ENCODE data around the gene OBSCN.
"Not testable (repeated sequence)": the region's sequence is repeated elsewhere in the genome, so short reads cannot be mapped to it uniquely, and the experiment has no call there.

OBSCN gene

GRCh38 chr1:228264090-228264829 is 56.4 kb downstream of the OBSCN start:
- DNase-seq, result no peak

DNA sequence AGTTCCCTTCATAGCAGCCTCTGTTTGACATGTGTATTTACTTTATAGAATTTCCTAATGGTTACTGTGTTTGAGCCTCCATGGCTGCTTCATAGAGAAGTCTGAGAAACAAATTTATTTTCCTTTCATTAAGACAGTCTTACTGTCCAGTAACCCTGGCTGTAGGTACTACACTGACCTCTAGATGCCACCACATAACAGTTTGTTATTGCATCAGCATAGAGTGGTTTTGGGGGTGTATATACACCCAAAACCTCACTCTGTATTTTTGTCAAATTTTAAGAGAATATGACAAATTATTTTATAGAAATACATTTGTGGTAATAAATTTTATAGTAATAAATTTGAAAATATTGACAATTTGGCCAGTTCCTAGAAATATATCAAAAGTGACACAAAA is 57.3 kb downstream of the OBSCN start:
- DNase-seq, result no peak

- DNase-seq, result no peak
Observed at GRCh38 chr1:228267962-228268880, 60.4 kb downstream of the OBSCN start.

- no peak for DNase-seq
Observed at GRCh38 chr1:228268881-228269265, 61.0 kb downstream of the OBSCN start.

GRCh38 chr1:228269431-228269830 is 61.6 kb downstream of the OBSCN start:
- DNase-seq, result not testable (repeated sequence)

DNA sequence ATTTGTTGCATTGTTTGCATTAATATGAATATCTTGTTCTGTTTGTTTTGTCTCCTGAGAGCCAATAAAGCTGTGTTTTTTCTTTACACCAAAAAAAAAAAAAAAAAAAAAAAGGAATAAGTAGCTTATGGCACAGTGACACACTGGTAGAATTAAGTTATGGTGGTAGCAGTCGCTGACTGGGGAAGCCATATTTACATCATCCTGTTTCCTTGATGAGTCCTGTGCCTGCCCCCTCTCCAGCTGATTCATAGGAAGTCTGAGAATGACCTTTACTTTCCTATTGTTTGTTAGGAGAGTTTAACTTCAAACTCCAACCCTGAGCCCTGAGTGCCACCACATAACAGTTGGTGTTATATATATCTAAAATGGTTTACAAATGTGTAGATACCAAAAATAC is 62.2 kb downstream of the OBSCN start:
- DNase-seq, result no peak

- DNase-seq, result no peak
Observed at GRCh38 chr1:228271701-228272251, 63.9 kb downstream of the OBSCN start.

- no peak for DNase-seq
Observed at GRCh38 chr1:228272331-228272791, 64.5 kb downstream of the OBSCN start.

GRCh38 chr1:228272831-228273571 is 65.2 kb downstream of the OBSCN start:
- DNase-seq, result no peak

DNA sequence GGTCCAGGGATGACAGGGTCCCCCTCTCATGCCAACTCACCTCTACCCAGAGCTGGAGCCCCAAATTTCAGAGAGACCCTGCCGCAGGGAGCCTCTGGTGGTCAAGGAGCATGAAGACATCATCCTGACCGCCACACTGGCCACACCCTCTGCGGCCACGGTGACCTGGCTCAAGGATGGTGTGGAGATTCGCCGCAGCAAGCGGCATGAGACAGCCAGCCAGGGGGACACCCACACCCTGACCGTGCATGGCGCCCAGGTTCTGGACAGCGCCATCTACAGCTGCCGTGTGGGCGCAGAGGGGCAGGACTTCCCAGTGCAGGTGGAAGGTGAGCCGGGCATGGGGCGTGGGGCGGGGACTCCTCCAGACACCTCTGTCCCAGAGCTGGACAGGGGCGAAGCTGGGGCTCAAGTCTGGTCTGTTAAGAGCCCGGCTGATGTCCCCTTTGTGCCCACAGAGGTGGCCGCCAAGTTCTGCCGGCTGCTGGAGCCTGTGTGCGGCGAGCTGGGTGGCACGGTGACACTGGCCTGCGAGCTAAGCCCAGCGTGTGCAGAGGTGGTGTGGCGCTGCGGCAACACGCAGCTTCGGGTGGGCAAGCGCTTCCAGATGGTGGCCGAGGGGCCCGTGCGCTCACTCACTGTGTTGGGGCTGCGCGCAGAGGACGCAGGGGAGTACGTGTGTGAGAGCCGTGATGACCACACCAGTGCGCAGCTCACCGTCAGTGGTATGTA is 66.0 kb downstream of the OBSCN start:
- no peak for DNase-seq

GRCh38 chr1:228274452-228275178 is 66.8 kb downstream of the OBSCN start:
- no peak for DNase-seq

DNA sequence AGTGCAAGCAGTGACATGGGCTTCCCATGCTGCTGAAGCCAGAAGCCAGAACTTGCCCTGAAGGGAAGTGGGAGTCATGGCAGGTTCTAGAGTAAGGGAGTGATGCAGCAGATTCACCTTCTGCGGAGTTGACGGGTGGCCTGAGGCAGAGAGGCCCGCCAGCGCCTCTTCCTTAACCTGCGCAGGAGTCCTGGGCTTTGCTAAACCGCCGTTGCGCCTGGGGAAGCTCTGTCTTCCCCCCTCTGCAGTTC is 67.3 kb downstream of the OBSCN start:
- no peak for DNase-seq

DNA sequence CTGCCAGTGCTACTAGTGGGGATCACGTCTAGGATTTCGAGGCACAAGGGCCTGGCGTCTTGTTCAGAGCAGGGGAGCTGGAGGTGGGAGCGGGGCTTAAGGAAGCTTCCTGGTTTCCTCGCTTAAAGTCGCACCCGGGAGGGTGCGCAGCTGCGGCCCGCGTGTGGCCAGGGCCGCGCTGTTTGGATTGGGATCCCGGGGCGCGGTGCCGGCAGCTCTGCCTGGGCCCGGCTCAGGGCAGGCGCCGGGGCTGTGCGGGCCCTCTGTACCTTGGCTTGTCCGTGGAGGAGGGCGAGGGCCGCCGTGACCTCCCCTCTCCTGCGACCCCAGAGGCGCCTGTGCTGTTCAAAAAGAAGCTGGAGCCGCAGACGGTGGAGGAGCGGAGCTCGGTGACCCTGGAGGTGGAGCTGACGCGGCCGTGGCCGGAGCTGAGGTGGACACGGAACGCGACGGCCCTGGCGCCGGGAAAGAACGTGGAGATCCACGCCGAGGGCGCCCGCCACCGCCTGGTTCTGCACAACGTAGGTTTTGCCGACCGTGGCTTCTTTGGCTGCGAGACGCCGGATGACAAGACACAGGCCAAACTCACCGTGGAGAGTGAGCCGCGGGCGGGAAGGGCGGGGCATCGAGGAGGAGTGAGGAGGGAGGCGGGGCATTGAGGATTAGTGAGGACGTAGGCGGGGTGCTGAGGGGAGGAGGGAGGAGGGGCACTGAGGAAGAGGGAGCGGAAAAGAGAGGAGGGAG is 67.8 kb downstream of the OBSCN start:
- DNase-seq, result peak; percentile 87

GRCh38 chr1:228276174-228276831 is 68.5 kb downstream of the OBSCN start:
- DNase-seq, result no peak

DNA sequence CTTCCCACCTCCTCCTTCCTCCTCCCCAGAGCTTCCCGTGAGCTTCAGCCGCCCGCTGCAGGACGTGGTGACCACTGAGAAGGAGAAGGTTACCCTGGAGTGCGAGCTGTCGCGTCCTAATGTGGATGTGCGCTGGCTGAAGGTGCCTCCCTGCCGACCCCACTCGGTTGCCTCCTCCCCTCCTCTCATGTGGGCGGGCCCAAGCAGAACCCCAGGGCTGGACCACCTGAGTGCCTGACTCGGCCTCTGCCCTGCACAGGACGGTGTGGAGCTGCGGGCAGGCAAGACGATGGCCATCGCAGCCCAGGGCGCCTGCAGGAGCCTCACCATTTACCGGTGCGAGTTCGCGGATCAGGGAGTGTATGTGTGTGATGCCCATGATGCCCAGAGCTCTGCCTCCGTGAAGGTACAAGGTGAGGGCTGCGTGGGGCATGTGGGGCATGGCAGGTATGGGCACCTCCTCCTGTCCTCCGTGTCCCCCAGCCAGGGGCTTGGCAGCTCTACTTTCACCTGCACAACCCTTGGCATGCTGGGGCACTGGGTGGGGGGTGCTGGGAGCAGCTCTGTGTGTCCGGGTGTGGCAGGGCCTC is 69.2 kb downstream of the OBSCN start:
- no peak for DNase-seq

DNA sequence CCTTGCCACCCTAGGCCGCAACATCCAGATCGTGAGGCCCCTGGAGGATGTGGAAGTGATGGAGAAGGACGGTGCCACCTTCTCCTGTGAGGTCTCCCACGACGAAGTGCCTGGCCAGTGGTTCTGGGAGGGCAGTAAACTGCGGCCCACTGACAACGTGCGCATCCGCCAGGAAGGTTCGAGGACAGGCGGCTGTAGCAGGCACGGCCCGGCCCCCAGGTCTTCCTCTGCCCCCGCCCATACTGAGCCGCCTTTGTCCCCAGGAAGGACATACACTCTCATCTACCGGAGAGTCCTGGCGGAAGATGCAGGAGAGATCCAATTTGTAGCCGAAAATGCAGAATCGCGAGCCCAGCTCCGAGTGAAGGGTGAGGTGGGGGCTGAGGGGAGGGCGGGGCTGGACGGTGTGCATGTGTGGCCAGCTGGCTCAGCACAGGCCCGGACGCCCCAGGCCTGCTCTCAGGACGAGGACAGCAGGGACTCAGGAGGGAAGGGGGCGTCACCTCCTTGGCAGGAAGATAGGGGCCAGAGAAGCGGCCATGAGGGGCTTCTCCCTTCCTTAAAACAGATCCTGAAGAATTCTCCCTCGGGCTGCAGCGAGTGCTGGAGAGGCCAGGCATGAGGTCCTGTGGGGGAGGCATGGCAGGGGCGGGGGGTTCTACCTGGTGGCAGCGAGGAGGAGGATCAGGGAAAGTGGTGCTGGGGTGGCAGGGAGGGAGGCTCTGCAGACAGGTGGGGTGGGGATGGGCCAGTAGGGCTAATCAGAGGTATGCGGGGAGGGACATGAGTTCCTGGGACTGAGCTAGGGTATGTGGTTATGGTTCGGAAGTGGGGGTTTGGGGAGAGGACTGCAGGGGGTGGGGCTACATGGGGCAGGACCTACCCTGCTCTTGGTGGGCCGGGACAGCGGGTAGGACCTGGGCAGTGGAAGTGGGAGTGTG is 69.9 kb downstream of the OBSCN start:
- DNase-seq, result no peak

DNA sequence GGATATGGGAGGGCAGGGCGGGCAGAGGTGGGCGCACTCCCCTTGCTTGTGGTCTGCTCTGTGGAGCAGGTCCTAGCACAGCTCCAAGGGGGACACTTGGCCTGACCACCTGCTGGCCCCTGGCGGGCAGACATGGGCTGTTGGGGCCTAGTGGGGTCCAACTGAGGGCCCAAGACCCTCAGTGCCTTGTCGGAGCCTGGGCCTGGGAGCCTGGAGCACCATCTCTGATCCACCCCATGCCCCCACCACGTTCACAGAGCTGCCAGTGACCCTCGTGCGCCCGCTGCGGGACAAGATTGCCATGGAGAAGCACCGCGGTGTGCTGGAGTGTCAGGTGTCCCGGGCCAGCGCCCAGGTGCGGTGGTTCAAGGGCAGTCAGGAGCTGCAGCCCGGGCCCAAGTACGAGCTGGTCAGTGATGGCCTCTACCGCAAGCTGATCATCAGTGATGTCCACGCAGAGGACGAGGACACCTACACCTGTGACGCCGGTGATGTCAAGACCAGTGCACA is 70.6 kb downstream of the OBSCN start:
- no peak for DNase-seq

GRCh38 chr1:228279011-228279721 is 71.3 kb downstream of the OBSCN start:
- no peak for DNase-seq

Data from activated T-cell treated with anti-CD3 and anti-CD28 coated beads, Interleukin-2, amount 50 U/mL, for 1 hour (primary cell).